DMS53 treated with DMSO at 0.1 percent for 48 hours (cell line): ENCODE results near the gene ADAM23.
A peak's percentile ranks its signal among the peaks of the same experiment; 100 is the strongest.

Experiments
- DNase-seq: peaks from one replicate; lab custom pipeline; 2025; ENCODE audit not compliant: unreplicated experiment; lab: John Stamatoyannopoulos, UW

The ADAM23 gene

DNA sequence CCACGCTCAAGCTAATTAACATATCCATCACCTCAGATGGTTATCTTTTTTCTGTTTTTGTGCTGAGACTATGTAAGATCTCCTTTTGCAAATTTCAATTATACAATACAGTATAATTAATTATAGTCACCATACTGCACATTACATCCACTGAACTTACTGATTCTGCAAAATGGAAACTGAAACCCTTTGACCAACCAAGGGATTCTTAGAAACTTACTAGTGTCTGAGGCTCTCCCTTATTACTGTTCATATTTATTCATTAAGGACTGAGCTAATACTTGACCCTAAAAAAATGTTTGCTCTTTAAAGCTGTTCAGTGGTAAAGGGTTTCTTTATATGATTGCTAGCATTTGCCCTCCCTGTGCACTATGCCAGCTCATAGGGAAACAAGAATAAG, 50.7 kb downstream of the ADAM23 start:
- DNase-seq = no peak

DNA sequence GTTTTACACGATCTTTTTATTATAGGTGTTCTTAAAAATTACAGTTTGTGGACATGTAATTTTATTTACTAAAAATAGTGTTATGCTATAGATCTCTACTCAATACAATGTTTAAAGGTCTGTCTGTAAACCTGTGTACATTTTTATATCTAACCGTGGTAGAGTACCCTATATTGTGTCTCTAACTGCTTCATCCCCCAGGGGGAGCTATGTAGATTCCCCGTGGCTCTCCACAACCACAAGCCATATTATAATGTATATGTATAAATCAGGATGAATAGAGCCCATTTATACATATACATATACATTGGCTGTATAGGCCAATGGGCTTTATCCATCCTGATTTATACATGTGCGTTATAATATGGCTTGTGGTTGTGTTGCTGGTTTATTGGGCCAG, 59.4 kb downstream of the ADAM23 start:
- no peak for DNase-seq

- DNase-seq = no peak
These were observed 68.0 kb downstream of the ADAM23 start for GRCh38 chr2:206511283-206511682.

DNA sequence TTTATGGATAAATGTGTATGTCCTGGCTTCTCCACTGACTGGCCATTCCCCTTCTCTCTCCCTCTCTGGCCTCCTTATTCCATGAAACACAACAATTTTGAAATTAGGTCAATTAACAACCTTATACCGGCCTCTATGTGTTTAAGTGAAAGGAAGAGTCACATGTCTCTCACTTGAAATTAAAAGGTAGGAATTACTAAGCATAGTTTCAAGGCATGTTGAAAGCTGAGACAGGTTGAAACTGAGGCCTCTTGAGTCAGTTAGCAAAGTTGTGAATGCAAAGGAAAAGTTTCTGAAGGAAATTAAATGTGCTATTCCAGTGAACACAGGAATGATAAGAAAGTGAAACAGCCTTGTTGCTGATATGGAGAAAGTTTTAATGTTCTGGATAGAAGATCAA, 69.7 kb downstream of the ADAM23 start:
- DNase-seq = no peak

DNA sequence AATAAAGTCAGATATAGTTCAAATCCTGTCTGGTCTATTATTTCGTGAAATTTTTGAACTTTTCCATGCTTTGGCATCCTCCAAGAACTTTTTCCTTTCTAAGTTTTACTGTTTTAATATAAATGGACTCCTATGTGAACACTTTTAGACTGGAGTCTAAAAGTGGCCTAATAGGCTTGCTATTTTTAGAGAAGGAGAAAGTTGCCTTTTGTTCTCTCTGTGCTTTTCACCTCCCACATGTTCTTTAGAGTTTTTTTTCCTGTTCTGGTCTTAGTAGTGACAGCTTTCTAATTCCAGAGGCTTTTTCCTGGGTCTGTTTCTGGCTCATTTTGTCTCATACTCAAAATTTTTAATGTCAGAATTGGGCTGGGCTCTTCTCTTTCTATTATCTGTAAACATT, 72.2 kb downstream of the ADAM23 start:
- DNase-seq = no peak

DNA sequence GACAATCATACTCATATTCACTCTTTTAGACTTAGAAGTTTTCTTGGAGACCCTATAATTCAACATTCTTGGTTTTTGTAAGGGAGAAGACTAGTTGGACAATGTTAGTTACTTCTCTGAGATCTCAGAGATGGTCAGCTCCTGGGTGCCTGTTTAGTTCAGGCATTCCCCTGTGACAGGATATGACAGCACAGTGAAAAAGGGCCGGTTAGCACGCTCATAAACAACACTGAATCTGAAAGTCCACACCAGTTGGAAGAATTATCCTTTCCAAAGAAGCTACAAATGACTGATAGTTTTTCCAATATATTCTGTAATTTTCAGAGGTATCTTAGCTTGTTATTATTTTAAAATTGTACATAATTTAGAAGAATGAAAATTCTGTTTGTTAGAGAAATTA, 75.7 kb downstream of the ADAM23 start:
- DNase-seq = no peak

DNA sequence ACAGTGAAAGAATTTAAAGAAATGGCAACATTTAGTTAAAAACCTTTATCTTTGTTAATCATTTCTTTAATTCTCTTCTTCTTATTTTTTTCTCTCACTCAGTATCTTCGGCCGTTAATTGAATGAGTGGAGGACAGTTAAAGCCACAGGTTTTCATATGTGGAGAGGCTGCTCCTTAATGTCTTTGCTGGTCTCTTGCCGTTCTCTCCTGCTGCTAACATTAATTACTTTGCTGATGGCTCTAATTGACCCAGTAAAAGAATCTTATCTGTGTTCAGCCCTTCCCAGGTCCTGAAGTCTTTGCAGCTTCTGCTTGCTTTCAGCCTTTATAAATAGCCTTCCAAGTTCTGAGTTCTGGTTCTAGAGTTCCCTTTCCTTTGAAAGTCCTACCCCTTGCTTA, 77.1 kb downstream of the ADAM23 start:
- no peak for DNase-seq

DNA sequence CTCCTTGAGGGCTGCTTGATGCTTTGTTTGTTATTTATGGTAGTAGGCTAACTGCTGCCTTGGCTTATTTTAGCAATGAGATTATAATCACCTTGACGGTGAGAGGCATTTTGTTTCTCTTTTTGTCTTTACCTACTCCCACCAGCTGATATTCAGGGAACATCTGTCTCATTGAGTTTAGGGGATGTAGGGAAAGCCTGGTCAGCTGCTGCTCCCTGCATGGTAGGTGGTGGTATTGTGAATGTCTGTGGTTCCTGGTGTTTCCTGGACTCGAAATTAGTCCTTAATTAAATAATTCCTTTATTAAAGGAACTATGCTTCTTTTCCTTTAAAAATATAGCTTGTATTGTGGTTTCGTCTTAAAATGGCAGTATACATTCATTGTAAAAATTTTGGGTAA, 77.8 kb downstream of the ADAM23 start:
- DNase-seq = no peak

DNA sequence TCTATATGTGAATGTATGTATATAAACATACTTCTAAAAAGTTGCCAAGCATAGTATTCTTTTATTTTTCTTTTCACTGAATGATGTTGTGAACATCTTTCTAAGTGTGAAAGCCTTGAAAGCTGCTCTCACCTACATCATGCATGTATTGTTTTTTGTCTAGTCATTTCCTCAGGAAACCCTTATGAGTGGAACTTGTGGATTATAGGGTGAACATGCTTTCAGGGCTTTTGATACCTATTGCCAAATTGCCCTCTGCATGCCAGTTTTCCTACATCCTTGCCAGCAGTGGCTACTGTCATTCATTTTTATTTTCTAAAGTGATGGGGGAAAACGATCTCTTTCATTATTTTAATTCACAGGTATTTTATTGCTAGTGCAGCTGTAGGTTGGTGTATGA, 78.3 kb downstream of the ADAM23 start:
- no peak for DNase-seq

DNA sequence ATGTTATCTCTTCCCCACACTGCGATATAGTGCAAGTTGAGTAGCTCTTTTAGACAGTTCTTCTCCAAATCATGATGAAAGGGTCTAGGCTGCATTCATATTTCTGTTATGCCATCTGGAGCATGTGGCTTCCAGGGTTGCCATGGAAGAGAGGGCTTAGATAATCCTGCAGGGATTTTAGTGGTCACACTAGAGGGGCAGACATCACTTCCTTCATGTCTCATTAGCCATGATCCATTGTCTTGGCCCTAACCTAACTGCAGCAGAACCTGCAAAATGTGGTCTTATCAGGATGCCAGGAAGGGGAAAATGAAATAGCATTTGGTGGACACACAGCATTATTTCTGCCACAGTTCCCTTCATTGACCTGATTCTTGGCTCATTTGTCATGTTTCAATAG, 83.1 kb downstream of the ADAM23 start:
- no peak for DNase-seq

GRCh38 chr2:206527153-206527552, 83.8 kb downstream of the ADAM23 start:
- no peak for DNase-seq

DNA sequence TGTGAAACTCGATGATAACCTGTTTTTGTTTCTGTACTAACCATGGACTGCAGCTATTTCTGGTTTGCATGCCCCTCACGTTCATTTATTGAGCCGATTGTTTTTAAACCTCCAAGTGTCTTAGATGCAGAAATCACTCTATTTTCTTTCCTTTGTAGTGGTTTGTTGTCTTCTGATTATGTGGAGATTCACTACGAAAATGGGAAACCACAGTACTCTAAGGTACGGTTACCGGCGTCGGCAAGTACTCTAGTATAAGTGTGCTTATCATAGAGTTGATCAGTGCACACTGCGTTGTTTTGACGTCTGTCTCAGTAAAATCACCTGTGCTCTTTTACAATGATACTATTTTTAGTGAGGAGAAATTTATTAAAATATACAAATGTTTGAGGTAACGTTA, 87.4 kb downstream of the ADAM23 start:
- peak; percentile 30 for DNase-seq

DNA sequence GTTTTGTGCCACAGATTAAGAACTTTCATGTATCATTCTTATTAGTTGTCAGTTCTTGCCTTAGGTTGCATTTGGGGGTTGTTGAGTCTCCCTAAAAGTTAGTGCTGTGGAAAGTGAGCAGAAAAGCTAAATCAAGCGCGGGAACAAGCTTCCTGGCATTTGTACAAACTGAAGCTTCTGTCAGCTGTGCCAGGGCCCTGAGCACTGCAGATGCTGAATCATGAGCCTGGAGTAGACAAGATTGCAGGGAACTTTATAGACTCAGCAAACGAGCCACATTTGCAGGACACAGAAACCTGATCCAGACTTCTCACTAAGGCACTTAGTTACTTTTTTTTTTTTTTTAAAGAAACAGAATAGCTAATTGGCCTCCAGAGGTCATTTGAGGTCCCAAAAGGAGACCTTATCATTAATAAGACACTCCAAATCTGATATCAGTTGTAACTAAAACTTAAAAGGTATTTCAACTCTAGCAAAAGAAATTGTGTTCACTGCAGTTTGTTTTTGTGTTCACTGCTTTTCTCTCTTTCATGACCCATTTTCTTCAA, 88.7 kb downstream of the ADAM23 start:
- DNase-seq = no peak

- DNase-seq = no peak
These were observed 90.6 kb downstream of the ADAM23 start for GRCh38 chr2:206533977-206534376.

GRCh38 chr2:206535260-206535986, 92.1 kb downstream of the ADAM23 start:
- no peak for DNase-seq

DNA sequence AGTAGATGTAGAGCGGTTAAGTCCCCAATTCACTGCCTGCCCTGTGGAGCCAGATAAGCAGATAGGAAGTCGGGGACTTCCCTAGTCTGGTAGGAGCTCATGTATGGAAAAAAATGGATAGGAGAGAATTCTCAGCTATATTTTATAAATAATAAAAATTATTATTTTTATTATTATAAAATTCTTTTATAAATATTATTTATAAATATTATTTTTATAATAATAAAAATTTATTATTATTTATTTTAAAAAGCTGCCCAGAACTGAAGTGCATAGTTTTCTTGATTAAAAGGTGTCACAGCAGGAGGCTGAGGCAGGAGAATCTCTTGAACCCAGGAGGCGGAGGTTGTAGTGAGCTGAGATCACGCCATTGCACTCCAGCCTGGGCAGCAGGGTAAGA, 97.4 kb downstream of the ADAM23 start:
- no peak for DNase-seq

DNA sequence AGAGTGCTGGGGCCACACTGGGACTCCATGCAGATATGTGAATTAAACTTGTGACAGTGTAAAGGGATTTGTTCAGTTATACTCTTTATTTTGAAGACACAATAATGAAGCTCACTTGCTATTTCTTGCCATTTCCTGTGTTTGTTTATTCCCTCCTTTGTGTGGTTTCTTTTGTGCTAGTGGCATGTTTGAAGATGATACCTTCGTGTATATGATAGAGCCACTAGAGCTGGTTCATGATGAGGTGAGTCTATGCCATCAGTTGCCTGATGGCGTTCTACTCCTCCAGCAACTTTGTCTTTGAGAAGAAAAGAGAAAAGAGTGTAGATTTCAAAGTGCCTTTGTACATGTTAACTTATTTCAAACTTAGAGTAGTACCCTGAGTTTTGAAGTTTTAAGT, 99.7 kb downstream of the ADAM23 start:
- DNase-seq = no peak

GRCh38 chr2:206548383-206548782, 105.1 kb downstream of the ADAM23 start:
- DNase-seq = no peak

GRCh38 chr2:206555721-206556120, 112.4 kb downstream of the ADAM23 start:
- no peak for DNase-seq

DNA sequence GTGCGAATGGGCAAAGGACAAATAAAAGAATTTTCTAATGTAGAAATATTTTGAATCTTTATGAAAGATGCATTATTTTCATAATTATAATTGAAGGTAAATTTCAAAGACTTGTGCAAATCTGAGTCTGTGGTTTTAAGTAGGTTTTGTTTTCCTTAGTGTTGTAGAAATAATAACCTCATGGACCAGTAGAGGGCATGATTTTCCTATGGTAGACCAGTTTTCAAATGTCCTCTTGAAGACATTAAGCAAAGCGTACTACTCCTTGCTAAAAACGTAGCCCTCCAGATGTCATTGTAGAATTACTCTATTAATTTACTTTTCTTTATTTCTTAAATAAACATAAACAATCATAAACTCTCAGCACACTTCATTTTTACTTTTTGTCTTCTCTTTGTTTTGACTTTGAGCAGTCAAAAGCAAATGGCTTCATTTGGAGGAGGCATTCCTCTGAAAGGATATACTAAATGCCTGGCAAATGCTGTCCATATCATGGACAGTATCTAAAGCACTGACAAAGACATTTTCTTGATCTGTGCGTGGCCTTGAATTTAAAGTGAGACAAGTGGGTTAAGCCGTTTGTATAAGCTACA, 113.1 kb downstream of the ADAM23 start:
- DNase-seq = peak; percentile 37

DNA sequence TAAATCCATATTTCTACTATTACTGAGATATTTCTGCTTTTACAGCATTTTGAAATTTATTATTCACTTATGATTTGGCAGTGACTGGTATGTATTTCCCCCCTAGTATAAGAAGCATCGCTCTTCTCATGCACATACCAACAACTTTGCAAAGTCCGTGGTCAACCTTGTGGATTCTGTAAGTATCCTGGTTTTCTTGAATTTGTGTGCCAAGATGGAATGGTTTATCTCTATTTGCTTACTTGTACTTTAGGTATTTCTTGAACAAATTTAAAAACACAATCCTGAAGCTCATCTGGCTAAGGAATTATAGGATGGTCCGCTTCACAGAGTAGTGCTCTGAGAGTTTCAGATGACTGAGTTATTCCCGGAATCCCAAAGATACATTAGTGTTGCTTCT, 114.0 kb downstream of the ADAM23 start:
- no peak for DNase-seq

DNA sequence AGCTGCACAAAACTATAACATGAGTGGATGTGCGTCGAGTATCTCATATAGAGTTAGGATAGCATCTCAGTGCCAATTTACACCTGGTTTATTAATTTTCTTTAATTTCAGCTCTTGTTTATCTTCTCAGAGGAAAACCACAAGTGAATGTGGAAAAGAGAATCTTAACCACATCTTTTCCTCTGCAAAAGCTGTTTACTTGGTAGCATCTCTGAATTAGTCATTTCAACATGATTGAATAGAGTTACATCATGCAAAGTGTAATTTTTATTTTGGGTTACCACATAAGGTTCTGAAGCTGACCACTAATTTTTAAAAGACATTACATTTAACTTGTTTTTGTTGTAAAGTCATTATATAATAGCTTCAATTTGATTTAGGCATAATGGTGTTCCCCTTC, 115.2 kb downstream of the ADAM23 start:
- no peak for DNase-seq

DNA sequence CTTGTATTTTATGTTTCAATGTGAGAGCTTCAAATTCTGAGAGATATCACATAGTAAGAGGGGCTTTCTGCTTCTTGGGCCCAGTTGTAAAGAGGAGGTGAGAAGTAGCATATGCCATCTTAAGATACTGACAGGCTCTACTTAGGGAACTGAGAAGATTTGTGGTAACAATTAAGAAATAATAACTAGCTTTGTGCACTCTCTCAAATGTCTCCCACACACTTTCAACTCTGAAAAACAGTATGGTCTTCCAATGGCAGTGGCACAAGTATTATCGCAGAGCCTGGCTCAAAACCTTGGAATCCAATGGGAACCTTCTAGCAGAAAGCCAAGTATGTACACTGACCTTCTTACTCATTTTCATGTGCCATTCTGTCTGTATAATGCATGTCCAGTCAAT, 118.6 kb downstream of the ADAM23 start:
- no peak for DNase-seq
